ENCODE measurements around the gene DSC3.

Gene DSC3

GRCh38 chr18:31057917-31058316 lies 15.4 kb upstream of the DSC3 start:
- Histone ChIP-seq H3K9ac (ENCODE audit: low read length) (no peak overlapping the region), H3K27me3 (ENCODE audit: control insufficient read depth, insufficient read depth, low read length) (no peaks in the 10 kb centered on the region), H3K27ac (ENCODE audit: low read length) (no peak overlapping the region), H3K4me3 (ENCODE audit: low read length) (no peak overlapping the region), H3K36me3 (ENCODE audit: control insufficient read depth, low read depth, low read length) (no peaks in the 10 kb centered on the region), H3K9me3 (ENCODE audit: control insufficient read depth, low read depth, low read length) (no peaks in the 10 kb centered on the region), H3K4me1 (ENCODE audit: control insufficient read depth, low read depth, low read length) (peaks cover 21% of the 10 kb centered on the region)

GRCh38 chr18:31057051-31057450 lies 14.5 kb upstream of the DSC3 start:
- Histone ChIP-seq H3K27ac (ENCODE audit: low read length) (no peak overlapping the region), H3K27me3 (ENCODE audit: control insufficient read depth, insufficient read depth, low read length) (no peaks in the 10 kb centered on the region), H3K4me3 (ENCODE audit: low read length) (no peak overlapping the region)

GRCh38 chr18:31056296-31056695 lies 13.8 kb upstream of the DSC3 start:
- no peak overlapping the region for H3K4me3 ChIP-seq (ENCODE audit: low read length)
- no peak overlapping the region for H3K9ac ChIP-seq (ENCODE audit: low read length)
- H3K9me3 ChIP-seq (ENCODE audit: control insufficient read depth, low read depth, low read length), result no peaks in the 10 kb centered on the region
- H3K36me3 ChIP-seq (ENCODE audit: control insufficient read depth, low read depth, low read length), result no peaks in the 10 kb centered on the region
- no peak overlapping the region for H3K27ac ChIP-seq (ENCODE audit: low read length)
- peaks cover 21% of the 10 kb centered on the region for H3K4me1 ChIP-seq (ENCODE audit: control insufficient read depth, low read depth, low read length)
- H3K27me3 ChIP-seq (ENCODE audit: control insufficient read depth, insufficient read depth, low read length), result no peaks in the 10 kb centered on the region

More at GRCh38 chr18:31057051-31057450, 14.5 kb upstream of the DSC3 start:
- Histone ChIP-seq H3K36me3 (ENCODE audit: control insufficient read depth, low read depth, low read length) (no peaks in the 10 kb centered on the region), H3K4me1 (ENCODE audit: control insufficient read depth, low read depth, low read length) (peaks cover 21% of the 10 kb centered on the region), H3K9me3 (ENCODE audit: control insufficient read depth, low read depth, low read length) (no peaks in the 10 kb centered on the region), H3K9ac (ENCODE audit: low read length) (no peak overlapping the region)

- H3K27ac ChIP-seq (ENCODE audit: low read length), result no peak overlapping the region
- H3K9me3 ChIP-seq (ENCODE audit: control insufficient read depth, low read depth, low read length), result no peaks in the 10 kb centered on the region
- H3K36me3 ChIP-seq (ENCODE audit: control insufficient read depth, low read depth, low read length), result no peaks in the 10 kb centered on the region
- H3K4me3 ChIP-seq (ENCODE audit: low read length), result no peak overlapping the region
- H3K27me3 ChIP-seq (ENCODE audit: control insufficient read depth, insufficient read depth, low read length), result no peaks in the 10 kb centered on the region
- H3K9ac ChIP-seq (ENCODE audit: low read length), result no peak overlapping the region
- no peaks in the 10 kb centered on the region for H3K4me1 ChIP-seq (ENCODE audit: control insufficient read depth, low read depth, low read length)
Observed at GRCh38 chr18:31050635-31051034, 8.1 kb upstream of the DSC3 start.

GRCh38 chr18:31049189-31049588 lies 6.6 kb upstream of the DSC3 start:
- Histone ChIP-seq H3K9ac (ENCODE audit: low read length) (no peak overlapping the region), H3K4me3 (ENCODE audit: low read length) (no peak overlapping the region), H3K9me3 (ENCODE audit: control insufficient read depth, low read depth, low read length) (no peaks in the 10 kb centered on the region), H3K36me3 (ENCODE audit: control insufficient read depth, low read depth, low read length) (no peaks in the 10 kb centered on the region), H3K4me1 (ENCODE audit: control insufficient read depth, low read depth, low read length) (no peaks in the 10 kb centered on the region), H3K27ac (ENCODE audit: low read length) (no peak overlapping the region), H3K27me3 (ENCODE audit: control insufficient read depth, insufficient read depth, low read length) (peaks cover 8% of the 10 kb centered on the region)

DNA sequence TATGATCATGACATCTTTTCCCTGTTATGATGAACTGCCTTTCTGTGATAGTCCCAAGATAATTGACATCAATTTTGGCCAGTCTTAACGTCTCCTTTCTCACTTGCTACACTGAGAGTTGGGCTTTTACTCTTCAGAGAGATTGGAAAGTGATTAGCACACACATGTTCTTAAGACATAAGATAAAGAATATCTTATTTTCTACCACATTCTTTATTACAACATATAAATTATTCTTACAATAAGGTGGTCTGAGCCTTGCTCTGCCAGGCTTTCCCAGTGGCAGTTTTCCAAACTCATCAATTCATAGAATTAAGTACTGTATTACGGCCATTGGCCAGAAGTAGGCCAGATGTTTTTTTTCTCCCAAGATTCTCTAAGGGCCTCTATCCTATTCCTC lies 5.7 kb upstream of the DSC3 start:
- peaks cover 4% of the 10 kb centered on the region for H3K4me1 ChIP-seq (ENCODE audit: control insufficient read depth, low read depth, low read length)
- H3K4me3 ChIP-seq (ENCODE audit: low read length), result no peak overlapping the region
- H3K9me3 ChIP-seq (ENCODE audit: control insufficient read depth, low read depth, low read length), result no peaks in the 10 kb centered on the region
- no peak overlapping the region for H3K27ac ChIP-seq (ENCODE audit: low read length)
- peaks cover 17% of the 10 kb centered on the region for H3K27me3 ChIP-seq (ENCODE audit: control insufficient read depth, insufficient read depth, low read length)
- no peaks in the 10 kb centered on the region for H3K36me3 ChIP-seq (ENCODE audit: control insufficient read depth, low read depth, low read length)
- no peak overlapping the region for H3K9ac ChIP-seq (ENCODE audit: low read length)

GRCh38 chr18:31046916-31047315 lies 4.4 kb upstream of the DSC3 start:
- Histone ChIP-seq H3K27me3 (ENCODE audit: control insufficient read depth, insufficient read depth, low read length) (peaks cover 30% of the 10 kb centered on the region), H3K4me1 (ENCODE audit: control insufficient read depth, low read depth, low read length) (peaks cover 7% of the 10 kb centered on the region), H3K9ac (ENCODE audit: low read length) (no peak overlapping the region), H3K36me3 (ENCODE audit: control insufficient read depth, low read depth, low read length) (no peaks in the 10 kb centered on the region), H3K4me3 (ENCODE audit: low read length) (no peak overlapping the region), H3K9me3 (ENCODE audit: control insufficient read depth, low read depth, low read length) (no peaks in the 10 kb centered on the region), H3K27ac (ENCODE audit: low read length) (no peak overlapping the region)

GRCh38 chr18:31045599-31045998 lies 3.1 kb upstream of the DSC3 start:
- H3K27ac ChIP-seq (ENCODE audit: low read length), result no peak overlapping the region
- peaks cover 44% of the 10 kb centered on the region for H3K27me3 ChIP-seq (ENCODE audit: control insufficient read depth, insufficient read depth, low read length)
- no peak overlapping the region for H3K9ac ChIP-seq (ENCODE audit: low read length)
- H3K36me3 ChIP-seq (ENCODE audit: control insufficient read depth, low read depth, low read length), result no peaks in the 10 kb centered on the region
- no peak overlapping the region for H3K4me3 ChIP-seq (ENCODE audit: low read length)
- no peaks in the 10 kb centered on the region for H3K9me3 ChIP-seq (ENCODE audit: control insufficient read depth, low read depth, low read length)
- H3K4me1 ChIP-seq (ENCODE audit: control insufficient read depth, low read depth, low read length), result peaks cover 15% of the 10 kb centered on the region

GRCh38 chr18:31044926-31045325 lies 2.4 kb upstream of the DSC3 start:
- peaks cover 50% of the 10 kb centered on the region for H3K27me3 ChIP-seq (ENCODE audit: control insufficient read depth, insufficient read depth, low read length)
- no peak overlapping the region for H3K4me3 ChIP-seq (ENCODE audit: low read length)
- H3K4me1 ChIP-seq (ENCODE audit: control insufficient read depth, low read depth, low read length), result peaks cover 19% of the 10 kb centered on the region
- H3K36me3 ChIP-seq (ENCODE audit: control insufficient read depth, low read depth, low read length), result no peaks in the 10 kb centered on the region
- H3K27ac ChIP-seq (ENCODE audit: low read length), result no peak overlapping the region
- no peak overlapping the region for H3K9ac ChIP-seq (ENCODE audit: low read length)
- no peaks in the 10 kb centered on the region for H3K9me3 ChIP-seq (ENCODE audit: control insufficient read depth, low read depth, low read length)

- Histone ChIP-seq H3K9ac (ENCODE audit: low read length) (no peak overlapping the region), H3K27ac (ENCODE audit: low read length) (no peak overlapping the region), H3K9me3 (ENCODE audit: control insufficient read depth, low read depth, low read length) (no peaks in the 10 kb centered on the region), H3K4me3 (ENCODE audit: low read length) (no peak overlapping the region), H3K27me3 (ENCODE audit: control insufficient read depth, insufficient read depth, low read length) (peaks cover 60% of the 10 kb centered on the region), H3K36me3 (ENCODE audit: control insufficient read depth, low read depth, low read length) (no peaks in the 10 kb centered on the region), H3K4me1 (ENCODE audit: control insufficient read depth, low read depth, low read length) (peaks cover 19% of the 10 kb centered on the region)
Observed at GRCh38 chr18:31043709-31044108, 1.2 kb upstream of the DSC3 start.

- peak overlapping the region; percentile 64 for H3K4me3 ChIP-seq (ENCODE audit: low read length)
- no peak overlapping the region for H3K27ac ChIP-seq (ENCODE audit: low read length)
- H3K9ac ChIP-seq (ENCODE audit: low read length), result peak overlapping the region; percentile 38
- no peaks in the 10 kb centered on the region for H3K9me3 ChIP-seq (ENCODE audit: control insufficient read depth, low read depth, low read length)
- H3K27me3 ChIP-seq (ENCODE audit: control insufficient read depth, insufficient read depth, low read length), result peaks cover 60% of the 10 kb centered on the region
- no peaks in the 10 kb centered on the region for H3K36me3 ChIP-seq (ENCODE audit: control insufficient read depth, low read depth, low read length)
- H3K4me1 ChIP-seq (ENCODE audit: control insufficient read depth, low read depth, low read length), result peaks cover 19% of the 10 kb centered on the region
Observed at GRCh38 chr18:31042084-31042405, 497 bp downstream of the DSC3 start.

DNA sequence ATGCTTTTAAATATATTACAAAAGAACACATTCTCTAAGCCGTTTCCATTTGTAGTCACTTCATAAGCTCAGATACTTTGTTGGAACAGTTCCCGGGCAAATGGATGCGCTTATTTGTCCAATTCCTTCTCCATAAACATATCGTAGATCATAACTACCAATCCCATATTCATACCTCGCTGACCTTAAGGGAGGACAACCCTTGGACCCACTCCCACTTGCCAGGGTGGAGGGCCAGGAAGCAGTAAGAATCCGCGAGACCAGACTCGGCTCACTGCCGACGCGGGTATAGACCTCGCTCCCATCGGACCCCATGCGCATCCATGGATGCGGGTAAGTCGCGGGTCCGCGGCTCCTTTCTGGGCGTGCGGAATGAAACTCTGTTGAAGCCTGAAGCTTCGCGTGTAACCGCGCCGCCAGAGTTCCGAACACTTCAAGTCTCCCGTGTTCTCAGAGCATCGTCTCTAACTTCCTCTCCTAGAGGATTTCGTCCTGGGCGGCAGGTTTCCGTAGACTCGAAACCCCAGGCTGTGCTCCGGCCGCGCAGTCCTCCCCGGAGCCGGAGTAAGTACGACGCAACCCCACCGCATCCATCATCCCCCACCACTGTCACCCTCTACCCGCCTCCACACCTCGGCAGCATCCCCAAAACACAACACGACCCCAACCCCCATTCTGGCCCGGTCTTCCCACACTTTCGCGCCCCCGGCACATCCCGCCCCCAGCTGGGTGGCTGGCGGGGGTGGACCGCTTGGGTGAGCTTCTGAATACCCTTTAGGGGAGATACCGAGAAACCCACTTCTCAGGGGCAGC lies 1.1 kb downstream of the DSC3 start:
- peaks cover 60% of the 10 kb centered on the region for H3K27me3 ChIP-seq (ENCODE audit: control insufficient read depth, insufficient read depth, low read length)
- H3K4me1 ChIP-seq (ENCODE audit: control insufficient read depth, low read depth, low read length), result peaks cover 19% of the 10 kb centered on the region
- H3K36me3 ChIP-seq (ENCODE audit: control insufficient read depth, low read depth, low read length), result no peaks in the 10 kb centered on the region
- peak overlapping the region; percentile 64 for H3K4me3 ChIP-seq (ENCODE audit: low read length)
- H3K9ac ChIP-seq (ENCODE audit: low read length), result peak overlapping the region; percentile 38
- H3K9me3 ChIP-seq (ENCODE audit: control insufficient read depth, low read depth, low read length), result no peaks in the 10 kb centered on the region
- H3K27ac ChIP-seq (ENCODE audit: low read length), result no peak overlapping the region
